ENCODE measurements around the gene STK33. TPM values are rescaled to one million over a fixed set of nuclear protein-coding genes. Genes with fewer than 3 reads are reported as not detected.

Gene STK33
- total RNA-seq, 1 experiment from 2014 or later: 10.9 TPM

- Histone ChIP-seq H3K4me1 (ENCODE audit: control insufficient read depth in 1 of 2, insufficient read depth in 2 of 2, low read length in 2 of 2) (peaks cover 6 to 14% of the 10 kb centered on the region in 2 experiments; a peak in 3 of 4 replicates), H3K27ac (ENCODE audit: low read depth, low read length) (no peak overlapping the region), H3K9me3 (ENCODE audit: control insufficient read depth in 1 of 2, insufficient read depth in 1 of 2, low read depth in 1 of 2, low read length in 2 of 2) (no peaks in the 10 kb centered on the region), H3K27me3 (ENCODE audit: insufficient read depth, low read length) (no peaks in the 10 kb centered on the region), H4K20me1 (ENCODE audit: insufficient read depth) (no peaks in the 10 kb centered on the region), H3K36me3 (ENCODE audit: control insufficient read depth in 1 of 2, insufficient read depth in 2 of 2, low read length in 2 of 2) (no peaks in the 10 kb centered on the region), H3K79me2 (ENCODE audit: insufficient read depth, low read length) (no peaks in the 10 kb centered on the region), H3K9ac (ENCODE audit: low read length) (no peak overlapping the region), H3K4me3 (replicated peaks in 1 of 2; ENCODE audit: low read depth in 1 of 2, low read length in 2 of 2) (no peak overlapping the region), H3K9me2 (ENCODE audit: insufficient read depth) (no peaks in the 10 kb centered on the region), H2AFZ (ENCODE audit: low read depth, low read length, poor library complexity, severe bottlenecking) (no peak overlapping the region), H3K4me2 (ENCODE audit: low read length) (no peak overlapping the region)
- CTCF ChIA-PET: no interaction called here
- RAD21 ChIA-PET (ENCODE audit: low non-redundant PET in 1 of 2, low total read pairs in 2 of 2, uncharacterized antibody in 2 of 2, unreplicated experiment in 2 of 2): no interaction called here
- ATAC-seq (no peak), DNase-seq (ENCODE audit: low read depth, low spot score) (no peak)
- POLR2A ChIA-PET: no interaction called here
- BruUV-seq (replicated peaks): no TSS peak
- intact Hi-C loops (cut with micrococcal nuclease): no loop called here
- no peak for TF ChIP-seq ELF1 (IDR thresholded peaks at IDR 0.05; ENCODE audit: borderline replicate concordance, low read depth)
- TF ChIP-seq, protein P1, sequence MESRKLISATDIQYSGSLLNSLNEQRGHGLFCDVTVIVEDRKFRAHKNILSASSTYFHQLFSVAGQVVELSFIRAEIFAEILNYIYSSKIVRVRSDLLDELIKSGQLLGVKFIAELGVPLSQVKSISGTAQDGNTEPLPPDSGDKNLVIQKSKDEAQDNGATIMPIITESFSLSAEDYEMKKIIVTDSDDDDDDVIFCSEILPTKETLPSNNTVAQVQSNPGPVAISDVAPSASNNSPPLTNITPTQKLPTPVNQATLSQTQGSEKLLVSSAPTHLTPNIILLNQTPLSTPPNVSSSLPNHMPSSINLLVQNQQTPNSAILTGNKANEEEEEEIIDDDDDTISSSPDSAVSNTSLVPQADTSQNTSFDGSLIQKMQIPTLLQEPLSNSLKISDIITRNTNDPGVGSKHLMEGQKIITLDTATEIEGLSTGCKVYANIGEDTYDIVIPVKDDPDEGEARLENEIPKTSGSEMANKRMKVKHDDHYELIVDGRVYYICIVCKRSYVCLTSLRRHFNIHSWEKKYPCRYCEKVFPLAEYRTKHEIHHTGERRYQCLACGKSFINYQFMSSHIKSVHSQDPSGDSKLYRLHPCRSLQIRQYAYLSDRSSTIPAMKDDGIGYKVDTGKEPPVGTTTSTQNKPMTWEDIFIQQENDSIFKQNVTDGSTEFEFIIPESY (IDR thresholded peaks at IDR 0.05; ENCODE audit: extremely low read depth, insufficient replicate concordance, low read length): no peak
- TF ChIP-seq FOSL1 (IDR thresholded peaks at IDR 0.05; ENCODE audit: low read depth): no peak
- no peak for TF ChIP-seq EZH2phosphoT487 (IDR thresholded peaks at IDR 0.05; ENCODE audit: borderline replicate concordance)
- TF ChIP-seq CBX3 (IDR thresholded peaks at IDR 0.05; ENCODE audit: low read depth): no peak
- no peak for TF ChIP-seq YY1 (IDR thresholded peaks at IDR 0.05; ENCODE audit: extremely low read depth, insufficient replicate concordance, low read depth, low read length)
Observed at GRCh38 chr11:8598506-8598905, 4.5 kb upstream of the STK33 start.

DNA sequence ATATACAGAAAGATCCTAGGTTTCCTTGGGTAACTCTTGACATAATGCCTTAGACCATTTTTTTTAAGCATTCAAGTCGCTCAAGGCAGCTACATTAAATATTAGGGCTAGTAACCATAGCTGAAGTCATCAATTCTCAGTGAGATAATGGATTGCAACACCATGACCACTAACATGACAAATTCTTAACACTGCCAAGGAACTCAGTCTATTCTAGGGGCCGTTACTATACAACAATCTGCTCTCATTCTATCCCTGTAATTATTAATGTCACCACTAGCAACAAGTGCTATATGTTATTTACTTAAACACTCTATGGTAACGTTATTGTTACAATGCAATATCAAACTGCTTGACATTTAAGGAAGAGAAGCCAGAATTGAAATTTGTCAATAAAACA lies 3.2 kb upstream of the STK33 start:
- intact Hi-C loops (cut with micrococcal nuclease): no loop called here
- no peak for TF ChIP-seq POLR2AphosphoS5 (IDR thresholded peaks at IDR 0.05; ENCODE audit: low read depth, low read length)
- no peak for TF ChIP-seq CTCF (IDR thresholded peaks at IDR 0.05 in 2 of 3, conservative IDR thresholded peaks at IDR 0.05 in 1 of 3; ENCODE audit: borderline replicate concordance in 1 of 3, insufficient read depth in 1 of 3, low read depth in 2 of 3, low read length in 2 of 3)
- TF ChIP-seq MAX (IDR thresholded peaks at IDR 0.05): no peak
- no peak for TF ChIP-seq REST (IDR thresholded peaks at IDR 0.05; ENCODE audit: low read depth)
- TF ChIP-seq SP1 (IDR thresholded peaks at IDR 0.05; ENCODE audit: low read depth): no peak
- no peak for TF ChIP-seq EGR1 (IDR thresholded peaks at IDR 0.05; ENCODE audit: low read depth)
- TF ChIP-seq TCF7L2 (IDR thresholded peaks at IDR 0.05; ENCODE audit: borderline replicate concordance, extremely low read depth, insufficient read depth, insufficient read length): no peak

More for the DNA sequence above, 3.2 kb upstream of the STK33 start:
- RAD21 ChIA-PET (ENCODE audit: low non-redundant PET in 1 of 2, low total read pairs in 2 of 2, uncharacterized antibody in 2 of 2, unreplicated experiment in 2 of 2): no interaction called here
- ATAC-seq: no peak
- Histone ChIP-seq H3K9ac (ENCODE audit: low read length) (no peak overlapping the region), H3K4me2 (ENCODE audit: low read length) (no peak overlapping the region), H2AFZ (ENCODE audit: low read depth, low read length, poor library complexity, severe bottlenecking) (no peak overlapping the region), H3K79me2 (ENCODE audit: insufficient read depth, low read length) (no peaks in the 10 kb centered on the region), H3K4me1 (ENCODE audit: control insufficient read depth in 1 of 2, insufficient read depth in 2 of 2, low read length in 2 of 2) (peaks cover 6 to 19% of the 10 kb centered on the region in 2 experiments; a peak in 3 of 4 replicates), H4K20me1 (ENCODE audit: insufficient read depth) (no peaks in the 10 kb centered on the region), H3K27me3 (ENCODE audit: insufficient read depth, low read length) (no peaks in the 10 kb centered on the region), H3K4me3 (replicated peaks in 1 of 2; ENCODE audit: low read depth in 1 of 2, low read length in 2 of 2) (no peak overlapping the region), H3K36me3 (ENCODE audit: control insufficient read depth in 1 of 2, insufficient read depth in 2 of 2, low read length in 2 of 2) (no peaks in the 10 kb centered on the region), H3K9me3 (ENCODE audit: control insufficient read depth in 1 of 2, insufficient read depth in 1 of 2, low read depth in 1 of 2, low read length in 2 of 2) (no peaks in the 10 kb centered on the region), H3K9me2 (ENCODE audit: insufficient read depth) (no peaks in the 10 kb centered on the region), H3K27ac (ENCODE audit: low read depth, low read length) (no peak overlapping the region)
- no peak for DNase-seq (ENCODE audit: low read depth, low spot score)
- BruUV-seq (replicated peaks): no TSS peak
- POLR2A ChIA-PET: no interaction called here
- CTCF ChIA-PET: interaction anchor here (1.1 kb wide), 1 partner anchor 938 kb away, joined by 3 read pairs; no protein-coding TSS in a partner anchor
